SK-N-SH (cell line): ENCODE data around the gene ZXDA. TPM values are rescaled to one million over a fixed set of nuclear protein-coding genes. Genes with fewer than 3 reads are reported as not detected.

Experiments
- CTCF ChIA-PET: fragments of 300-600, 350-600 bp; formaldehyde crosslinking; extraction: SDS; loops from one replicate; lab custom pipeline; 2021; lab: Yijun Ruan, JAX
- POLR2A ChIA-PET: fragments of 350-600 bp; sonication (Branson Sonifier 250); formaldehyde crosslinking; extraction: SDS; loops from one replicate; lab custom pipeline; 2020; ENCODE audit warnings: antibody characterized with exemption, inconsistent platforms; lab: Yijun Ruan, JAX
- DNase-seq: peaks from one replicate; pipeline ENCODE4 v3.0.0; 2012
- H2AFZ ChIP-seq: fragments of 200-600 bp; sonication (generic); 2 replicates; pipeline ENCODE4 v1.8.1; 2016; ENCODE audit warnings: antibody characterized with exemption, mild to moderate bottlenecking, low read depth
- H3F3A ChIP-seq: fragments of 200-600 bp; sonication (generic); replicated peaks from 2 replicates; pipeline ENCODE3; 2016; ENCODE audit warnings: antibody characterized with exemption, mild to moderate bottlenecking; ENCODE audit not compliant: insufficient read depth
- H3K27ac ChIP-seq, 2 experiments: fragments of 200-500 bp in 1 of 2; fragments of 200-600 bp in 1 of 2; sonication (Bioruptor generic) in 1 of 2; sonication (generic), shearing (Covaris generic) in 1 of 2; 2 replicates each; pipeline versions ENCODE4 v1.5.1 to v1.6.1; 2014 to 2016; ENCODE audit warnings: low read depth in 2 of 2, inconsistent platforms in 1 of 2, low read length in 1 of 2, mild to moderate bottlenecking in 1 of 2, mixed read lengths in 1 of 2
- H3K27me3 ChIP-seq: fragments of 200-600 bp; sonication (generic), shearing (Covaris generic); 2 replicates; pipeline ENCODE4 v1.6.1; 2016; ENCODE audit warnings: mixed run types; ENCODE audit not compliant: insufficient read depth
- H3K36me3 ChIP-seq, 2 experiments: fragments of 200-500 bp in 1 of 2; fragments of 200-600 bp in 1 of 2; sonication (Bioruptor generic) in 1 of 2; sonication (generic) in 1 of 2; replicated peaks in 1 of 2; 2 replicates each; pipeline versions ENCODE3 to v1.5.1; 2014 to 2016; ENCODE audit warnings: low read length in 1 of 2, mild to moderate bottlenecking in 1 of 2; ENCODE audit not compliant: insufficient read depth in 2 of 2, control insufficient read depth in 1 of 2
- H3K4me1 ChIP-seq, 2 experiments: fragments of 200-500 bp in 1 of 2; fragments of 200-600 bp in 1 of 2; sonication (Bioruptor generic) in 1 of 2; sonication (generic), shearing (Covaris generic) in 1 of 2; 2 replicates each; pipeline versions ENCODE4 v1.5.1 to v1.6.1; 2014 to 2016; ENCODE audit warnings: low read depth in 1 of 2, low read length in 1 of 2, mixed run types in 1 of 2; ENCODE audit not compliant: insufficient read depth in 2 of 2, control insufficient read depth in 1 of 2
- H3K4me2 ChIP-seq: fragments of 200-600 bp; sonication (generic), shearing (Covaris generic); 2 replicates; pipeline ENCODE4 v1.6.1; 2017; ENCODE audit warnings: mixed run types
- H3K4me3 ChIP-seq, 2 experiments: fragments of 200-500 bp in 1 of 2; fragments of 200-600 bp in 1 of 2; sonication (Bioruptor generic) in 1 of 2; sonication (generic), shearing (Covaris generic) in 1 of 2; 2 replicates each; pipeline versions ENCODE4 v1.5.1 to v1.8.1; 2014 to 2016; ENCODE audit warnings: low read depth in 2 of 2, inconsistent platforms in 1 of 2, low read length in 1 of 2, mild to moderate bottlenecking in 1 of 2, mixed read lengths in 1 of 2, moderate library complexity in 1 of 2
- H3K79me2 ChIP-seq: fragments of 200-600 bp; sonication (generic); 2 replicates; pipeline ENCODE4 v1.8.1; 2017; ENCODE audit warnings: mild to moderate bottlenecking; ENCODE audit not compliant: insufficient read depth
- H3K9ac ChIP-seq: fragments of 200-600 bp; sonication (generic); 2 replicates; pipeline ENCODE4 v1.6.1; 2017; ENCODE audit warnings: mixed run types
- H3K9me2 ChIP-seq: fragments of 200-600 bp; sonication (generic); 2 replicates; pipeline ENCODE4 v1.6.1; 2017; ENCODE audit warnings: mixed run types
- H3K9me3 ChIP-seq: fragments of 200-600 bp; sonication (generic); 2 replicates; pipeline ENCODE4 v1.6.1; 2017; ENCODE audit warnings: mixed run types, mild to moderate bottlenecking, moderate library complexity
- H4K20me1 ChIP-seq: fragments of 200-600 bp; sonication (generic); 2 replicates; pipeline ENCODE4 v1.6.1; 2017; ENCODE audit warnings: mild to moderate bottlenecking, mixed run types; ENCODE audit not compliant: insufficient read depth
- CTCF ChIP-seq: fragments of 200-600 bp; sonication (generic); IDR thresholded peaks from 2 replicates; pipeline ENCODE4 v1.6.1; 2017; ENCODE audit warnings: antibody characterized with exemption, mild to moderate bottlenecking, moderate library complexity
- FOXJ3 ChIP-seq: sonication (generic); formaldehyde crosslinking; IDR thresholded peaks from 2 replicates; pipeline ENCODE4 v1.5.1; 2020; ENCODE audit warnings: mild to moderate bottlenecking, missing genetic modification reagents
- FOXM1 ChIP-seq: IDR thresholded peaks from 2 replicates; pipeline ENCODE4 v1.4.0; 2012; ENCODE audit warnings: low read depth, mild to moderate bottlenecking
- GABPA ChIP-seq: IDR thresholded peaks from 2 replicates; pipeline ENCODE4 v1.4.0; 2012; ENCODE audit warnings: low read depth, mild to moderate bottlenecking
- GATA2 ChIP-seq: sonication (generic); formaldehyde crosslinking; IDR thresholded peaks from 2 replicates; pipeline ENCODE4 v1.5.0; 2020; ENCODE audit warnings: mild to moderate bottlenecking, missing genetic modification reagents
- IRF3 ChIP-seq: fragments of 150-350 bp; IDR thresholded peaks from 2 replicates; pipeline ENCODE4 v1.6.1; 2016; ENCODE audit warnings: mild to moderate bottlenecking, low read depth, low read length
- JUND ChIP-seq: IDR thresholded peaks from 2 replicates; pipeline ENCODE4 v1.4.0; 2012
- MAX ChIP-seq: IDR thresholded peaks from 2 replicates; pipeline ENCODE4 v1.4.0; 2012; ENCODE audit warnings: low read depth
- NRF1 ChIP-seq: IDR thresholded peaks from 2 replicates; pipeline ENCODE4 v1.6.1; 2012; ENCODE audit warnings: low read depth, mild to moderate bottlenecking, low read length
- RAD21 ChIP-seq: IDR thresholded peaks from 2 replicates; pipeline ENCODE4 v1.6.1; 2012; ENCODE audit warnings: mild to moderate bottlenecking, low read length
- REST ChIP-seq: IDR thresholded peaks from 2 replicates; pipeline ENCODE4 v1.6.1; 2012; ENCODE audit warnings: mild to moderate bottlenecking, low read depth, low read length, moderate library complexity
- SMC3 ChIP-seq: IDR thresholded peaks from 2 replicates; pipeline ENCODE4 v1.6.1; 2012; ENCODE audit warnings: low read depth, low read length, improper control_type of control experiment
- TAF1 ChIP-seq: IDR thresholded peaks from 2 replicates; pipeline ENCODE4 v1.6.1; 2012; ENCODE audit warnings: low read depth, mild to moderate bottlenecking, low read length, moderate library complexity, borderline replicate concordance
- USF2 ChIP-seq: fragments of 150-350 bp; IDR thresholded peaks from 2 replicates; pipeline ENCODE4 v1.6.1; 2017; ENCODE audit warnings: antibody characterized with exemption, low read length, low read depth, borderline replicate concordance
- WGBS: methylation state at CpG from one replicate; pipeline ENCODE4 v1.1.6; 2017; ENCODE audit warnings: low lambda C conversion rate; 5-methylcytosine and 5-hydroxymethylcytosine counted together
- polyA plus RNA-seq, 3 experiments: library from polyadenylated mRNA; depleted of rRNA; stranded (reverse); fragments of >200 nt; gene quantifications; 2 replicates each; pipeline ENCODE4 v1.2.3, GENCODE V29; 2012

The ZXDA gene
- polyA plus RNA-seq, 1 of the 3 experiments (the other 2 are of a cell fraction): 0.84 TPM

GRCh38 chrX:57929373-57929772, 19.1 kb upstream of the ZXDA start:
- H3K9ac ChIP-seq: no peak overlapping the region
- ChIA-PET CTCF (interaction anchor here (0.8 to 1.5 kb wide), 4 partner anchors 9 to 111 kb away, joined by 3 to 4 read pairs (median 3); no protein-coding TSS in a partner anchor), POLR2A (no interaction called here)
- H3K36me3 ChIP-seq: no peaks in the 10 kb centered on the region
- no peak overlapping the region for H3K4me2 ChIP-seq
- H3K9me3 ChIP-seq: no peaks in the 10 kb centered on the region
- no peaks in the 10 kb centered on the region for H3F3A ChIP-seq
- no peak overlapping the region for H3K27ac ChIP-seq
- no peaks in the 10 kb centered on the region for H3K79me2 ChIP-seq
- no peak overlapping the region for H3K4me3 ChIP-seq
- peaks cover 2% of the 10 kb centered on the region; the same call in 1 of the 2 replicates for H3K27me3 ChIP-seq
- H3K4me1 ChIP-seq: no peaks in the 10 kb centered on the region
- H2AFZ ChIP-seq: no peak overlapping the region
- no peaks in the 10 kb centered on the region for H4K20me1 ChIP-seq
- no peak for DNase-seq
- peak; percentile 35 for TF ChIP-seq SMC3
- TF ChIP-seq CTCF: peak; percentile 64
- TF ChIP-seq USF2: no peak
- peak; percentile 59 for TF ChIP-seq RAD21
- TF ChIP-seq MAX: no peak
- TF ChIP-seq GATA2 (CRISPR knock-in tag): no peak
- TF ChIP-seq, all 33 proteins: peak for 3
- no peaks in the 10 kb centered on the region for H3K9me2 ChIP-seq

GRCh38 chrX:57925806-57926205, 15.5 kb upstream of the ZXDA start:
- Histone ChIP-seq H3K36me3 (no peaks in the 10 kb centered on the region), H3K4me3 (no peak overlapping the region), H3K27ac (no peak overlapping the region), H3K79me2 (no peaks in the 10 kb centered on the region), H3K9ac (no peak overlapping the region), H4K20me1 (no peaks in the 10 kb centered on the region), H3F3A (no peaks in the 10 kb centered on the region), H3K4me2 (no peak overlapping the region), H3K27me3 (peaks cover 25% of the 10 kb centered on the region), H3K4me1 (no peaks in the 10 kb centered on the region), H2AFZ (no peak overlapping the region), H3K9me2 (no peaks in the 10 kb centered on the region), H3K9me3 (no peaks in the 10 kb centered on the region)
- TF ChIP-seq GABPA (no peak), IRF3 (no peak), USF2 (no peak), CTCF (no peak), REST (no peak), FOXJ3 (CRISPR knock-in tag) (no peak), SMC3 (no peak), FOXM1 (no peak), NRF1 (no peak), JUND (no peak), TAF1 (no peak)
- ChIA-PET CTCF (no interaction called here), POLR2A (no interaction called here)
- no peak for DNase-seq
- WGBS: 3% methylated on average over 2 of the region's 2 CpGs
